AG08396 (cell line): ENCODE data around the gene ABCC4.
"Not testable (repeated sequence)": the region's sequence is repeated elsewhere in the genome, so short reads cannot be mapped to it uniquely, and the experiment has no call there.

Experiments used
- DNase-seq: peaks from one replicate; pipeline ENCODE4 v3.0.0; 2012; ENCODE audit warnings: low spot score, mixed read lengths

The ABCC4 gene

DNA sequence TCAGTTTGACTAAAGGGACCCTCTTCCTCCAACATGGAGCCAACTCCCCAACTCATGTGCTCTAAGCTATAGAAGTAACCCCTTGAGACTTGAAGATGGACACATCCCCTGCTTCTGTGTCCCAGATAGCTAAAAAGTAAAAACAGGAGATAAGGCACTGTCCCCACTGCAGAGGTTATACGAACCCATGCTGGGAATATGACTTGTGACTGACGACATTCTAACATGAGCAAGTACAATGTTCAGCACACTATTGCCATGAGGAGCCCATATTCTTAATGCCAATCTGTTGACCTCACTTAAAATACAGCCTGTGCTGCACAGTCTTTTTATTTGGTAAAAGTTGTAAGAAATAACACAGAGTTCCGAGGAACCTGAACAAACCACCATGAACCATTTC is 71.4 kb downstream of the ABCC4 start:
- no peak for DNase-seq

DNA sequence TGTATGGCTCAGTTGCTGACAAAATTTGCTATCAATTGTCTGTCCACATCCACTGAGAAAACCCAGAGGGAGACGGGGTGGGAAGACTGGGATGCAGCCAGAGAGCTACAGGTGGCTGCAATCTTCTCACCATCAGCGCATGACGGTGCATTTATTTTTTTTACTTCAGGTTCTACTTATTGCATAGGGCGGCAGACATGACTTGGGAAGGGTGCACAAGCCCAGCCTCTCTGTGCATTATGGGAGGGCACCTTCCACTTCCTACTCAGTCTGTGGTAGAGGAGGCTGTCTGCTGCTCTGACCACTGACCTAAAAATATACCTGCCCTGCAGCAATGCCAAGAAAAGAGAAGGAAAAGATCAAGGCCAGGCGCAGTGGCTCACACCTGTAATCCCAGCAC is 73.1 kb downstream of the ABCC4 start:
- DNase-seq = no peak

DNA sequence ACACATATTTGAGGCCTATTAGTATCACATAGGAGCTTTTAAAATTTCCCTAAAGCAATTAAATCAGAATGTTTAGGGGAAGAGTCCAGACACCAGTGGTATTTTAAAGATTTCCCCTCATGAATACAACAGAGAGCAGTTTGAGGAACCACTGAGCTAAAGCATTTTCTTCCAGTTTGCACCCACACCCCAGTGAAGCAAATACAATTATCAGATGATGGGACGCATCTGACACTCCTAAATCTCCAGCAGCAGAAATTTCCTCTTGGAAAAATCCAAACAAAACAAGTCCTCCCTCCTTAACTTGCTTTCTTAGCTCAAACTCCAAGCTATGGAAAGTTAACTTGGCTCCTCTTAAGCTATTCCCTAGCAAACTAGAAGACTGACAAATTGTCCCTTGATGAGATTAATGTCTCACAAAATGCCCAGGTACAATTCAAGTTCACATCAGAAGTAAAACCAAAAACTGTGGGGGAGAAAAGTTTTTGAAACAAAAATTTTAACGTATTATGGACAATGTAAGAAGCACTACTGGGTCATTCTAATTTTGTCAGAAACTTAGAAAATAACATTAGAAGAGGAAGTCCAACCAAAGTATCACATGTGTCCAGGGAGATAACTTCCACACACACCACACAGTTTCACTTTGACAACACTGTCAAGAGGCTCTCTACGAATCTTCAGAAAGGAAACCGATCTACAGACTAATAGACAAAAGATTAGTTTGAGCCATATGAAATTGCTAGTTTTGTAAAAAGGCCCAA is 74.1 kb downstream of the ABCC4 start:
- no peak for DNase-seq

DNA sequence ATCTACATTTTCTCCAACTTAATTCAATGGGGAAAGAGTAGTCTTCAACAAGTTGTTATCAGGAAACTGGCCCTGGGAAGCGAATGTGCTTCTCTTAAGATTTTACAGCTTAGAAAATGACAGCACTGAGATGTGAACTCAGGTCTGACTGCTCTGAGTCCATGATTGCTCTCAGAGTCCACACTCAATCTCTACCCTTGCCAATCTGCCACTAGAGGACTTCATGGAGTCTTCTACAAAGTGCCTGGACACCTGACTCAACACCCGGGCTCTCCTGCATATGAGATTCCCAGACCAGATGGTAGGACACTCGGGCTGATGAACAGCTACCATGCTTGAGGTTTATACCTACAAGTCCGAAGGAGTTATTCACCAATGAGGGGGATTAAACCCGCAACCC is 74.8 kb downstream of the ABCC4 start:
- no peak for DNase-seq

- no peak for DNase-seq
Measured at GRCh38 chr13:95226050-95226449, 75.2 kb downstream of the ABCC4 start.

DNA sequence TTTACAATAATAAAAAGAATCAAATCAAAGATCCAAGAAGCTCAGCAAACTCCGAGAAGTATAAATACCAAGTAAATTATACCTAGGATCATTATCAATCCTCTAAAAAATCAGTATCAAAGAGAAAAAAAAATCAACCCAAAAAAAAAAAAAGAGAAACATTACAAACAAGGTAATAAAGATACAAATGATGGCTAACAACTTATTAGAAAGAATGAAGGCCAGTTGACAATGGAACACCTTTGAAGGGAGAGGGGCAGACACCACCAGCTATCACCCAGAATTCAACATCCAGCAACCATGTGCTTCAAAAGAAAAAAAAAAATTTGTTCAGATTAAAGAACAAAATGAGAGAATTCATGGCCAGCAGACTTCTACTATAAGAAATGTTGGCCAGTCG is 77.2 kb downstream of the ABCC4 start:
- no peak for DNase-seq

DNA sequence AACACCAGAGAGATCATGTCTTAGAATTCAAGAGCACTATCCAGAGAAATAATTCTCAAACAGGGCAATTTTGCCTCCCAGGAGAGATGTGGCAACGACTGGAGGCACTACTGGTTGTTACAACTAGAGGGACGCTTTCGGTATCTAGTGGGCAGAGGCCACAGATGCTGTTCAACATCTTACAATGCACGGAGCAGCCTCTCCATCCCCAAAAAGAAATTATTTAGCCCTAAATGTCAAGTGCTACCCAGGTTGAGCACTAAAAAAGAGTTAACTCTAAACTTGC is 78.6 kb downstream of the ABCC4 start:
- no peak for DNase-seq

DNA sequence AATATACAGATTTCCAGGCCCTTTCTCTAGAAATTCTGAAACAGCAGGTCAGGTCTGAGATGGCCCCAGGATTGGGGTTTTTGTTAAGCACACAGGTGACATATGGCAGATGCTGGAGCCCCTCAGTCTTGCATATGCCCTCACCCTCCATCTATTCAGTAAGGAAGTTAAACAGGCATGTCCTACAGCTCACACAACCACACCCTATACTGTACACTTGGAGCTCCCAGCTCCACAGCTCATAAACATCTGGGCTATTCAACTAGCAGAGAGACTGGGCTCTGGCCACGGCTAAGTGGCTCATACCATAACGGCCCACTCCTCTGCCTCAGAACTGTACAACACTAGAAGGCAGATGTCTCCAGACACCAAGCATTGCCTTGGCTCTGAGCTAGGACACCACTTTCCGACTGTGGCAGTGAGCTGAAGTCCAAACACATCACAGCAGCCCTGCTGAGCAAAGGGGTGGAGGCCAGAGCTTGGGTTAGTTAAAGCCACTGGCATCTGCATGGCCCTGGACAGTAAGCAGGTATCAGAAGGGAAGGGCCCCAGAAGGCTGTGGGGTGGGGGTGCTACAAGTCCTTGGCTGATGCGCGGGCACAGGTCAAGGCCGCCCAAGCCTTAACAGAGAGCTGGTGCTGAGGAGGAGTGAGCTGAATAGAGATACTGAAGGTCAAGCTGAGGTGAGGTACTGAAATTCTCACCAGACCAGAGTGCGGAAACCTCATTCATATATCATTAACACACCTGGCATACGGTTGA is 79.1 kb downstream of the ABCC4 start:
- no peak for DNase-seq

GRCh38 chr13:95220611-95221010 is 80.6 kb downstream of the ABCC4 start:
- DNase-seq = no peak

- no peak for DNase-seq
Measured at GRCh38 chr13:95217920-95218830, 83.1 kb downstream of the ABCC4 start.

- DNase-seq = no peak
Measured at GRCh38 chr13:95216182-95216581, 85.1 kb downstream of the ABCC4 start.

- DNase-seq = no peak
Measured at GRCh38 chr13:95212983-95213850, 88.0 kb downstream of the ABCC4 start.

GRCh38 chr13:95209109-95209508 is 92.1 kb downstream of the ABCC4 start:
- DNase-seq = no peak

DNA sequence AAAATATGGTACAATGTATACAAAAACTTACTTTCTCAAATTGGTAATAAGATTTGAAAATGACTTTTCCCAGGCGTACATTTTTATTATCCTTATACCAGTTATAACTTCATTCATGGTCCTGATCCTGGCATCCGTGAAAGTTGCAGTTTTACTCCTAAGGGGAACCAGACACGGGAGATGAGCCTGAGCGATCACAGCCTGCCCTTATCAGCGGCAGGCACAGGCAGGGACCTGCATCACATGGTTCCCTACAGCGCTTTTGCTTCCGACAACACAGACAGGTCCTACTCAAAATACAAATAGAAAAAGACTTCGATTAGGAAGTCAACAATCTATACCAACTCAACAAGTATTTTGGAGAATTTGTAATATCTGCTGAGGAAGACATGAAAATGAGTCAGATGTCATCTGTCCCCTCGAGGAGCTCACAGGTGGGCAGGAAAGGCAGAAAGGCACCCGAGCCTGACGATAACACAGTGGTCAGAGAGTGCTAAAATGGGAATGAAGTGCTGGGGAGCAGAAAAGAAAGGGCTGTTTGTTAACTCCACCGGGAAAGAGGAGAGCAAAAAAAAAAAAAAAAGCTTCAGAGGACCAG is 93.4 kb downstream of the ABCC4 start:
- no peak for DNase-seq

- DNase-seq = no peak
Measured at GRCh38 chr13:95206116-95206515, 95.1 kb downstream of the ABCC4 start.

DNA sequence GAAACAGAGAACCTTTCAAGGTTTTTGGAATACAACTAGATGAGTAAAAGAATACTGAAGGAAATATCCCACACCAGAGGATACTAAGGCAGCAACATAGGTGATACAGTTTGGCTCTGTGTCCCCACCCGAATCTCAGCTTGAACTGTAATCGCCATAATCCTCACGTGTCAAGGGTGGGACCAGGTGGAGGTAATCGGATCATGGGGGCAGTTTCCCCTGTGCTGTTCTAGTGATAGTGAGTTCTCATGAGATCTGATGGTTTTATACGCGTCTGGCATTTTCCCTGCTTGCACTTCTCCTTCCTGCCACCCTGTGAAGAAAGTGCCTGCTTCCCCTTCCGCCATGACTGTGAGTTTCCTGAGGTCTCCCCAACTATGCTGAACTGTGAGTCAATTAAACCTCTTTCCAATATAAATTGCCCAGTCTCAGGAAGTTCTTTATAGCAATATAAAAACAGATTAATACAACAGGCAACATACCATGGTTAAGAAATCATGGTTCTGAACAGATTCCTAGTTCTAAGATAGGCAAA is 97.0 kb downstream of the ABCC4 start:
- no peak for DNase-seq

GRCh38 chr13:95201814-95202651 is 99.2 kb downstream of the ABCC4 start:
- DNase-seq = no peak

- DNase-seq = not testable (repeated sequence)
Measured at GRCh38 chr13:95200386-95200957, 100.8 kb downstream of the ABCC4 start.

DNA sequence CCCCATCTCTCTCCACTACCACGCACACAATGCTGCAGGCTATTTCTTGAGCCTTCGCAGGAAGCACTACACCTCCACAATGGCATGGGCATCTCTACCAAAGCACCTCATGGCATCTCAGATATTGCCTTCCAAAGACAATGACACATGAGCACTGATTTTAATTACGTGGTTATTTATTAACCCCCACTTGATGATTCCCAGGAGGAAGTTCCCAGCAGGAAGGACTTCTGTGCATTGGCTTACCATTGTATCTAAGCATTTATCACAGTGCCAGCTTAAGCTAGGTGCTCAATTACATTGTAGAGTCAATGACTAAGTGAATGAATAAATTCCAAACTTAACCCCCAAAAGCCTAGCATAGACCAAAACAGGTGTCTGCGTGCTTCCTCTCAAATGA is 101.4 kb downstream of the ABCC4 start:
- DNase-seq = no peak

GRCh38 chr13:95198606-95199005 is 102.6 kb downstream of the ABCC4 start:
- not testable (repeated sequence) for DNase-seq
